Right atrium auricular region (tissue), 2 donors: ENCODE results near the gene FMO3. TPM values are rescaled to one million over a fixed set of nuclear protein-coding genes. Genes with fewer than 3 reads are reported as not detected.

Experiments
- DNase-seq: peaks from one replicate; pipeline ENCODE4 v3.0.0-alpha.2; 2019; ENCODE audit warnings: low spot score
- H3K27ac ChIP-seq, 2 donors: fragments of 200-600 bp; sonication (generic); 1 replicate in 1 of 2; 2 replicates in 1 of 2; pipeline ENCODE4 v1.5.1; 2016 to 2019
- H3K27me3 ChIP-seq, 2 donors: fragments of 200-600 bp; sonication (generic); one replicate each; pipeline versions ENCODE4 v1.5.1 to v1.6.0; 2017 to 2019
- H3K36me3 ChIP-seq: fragments of 200-600 bp; sonication (generic); one replicate; pipeline ENCODE4 v1.5.1; 2016
- H3K4me1 ChIP-seq, 2 donors: fragments of 200-600 bp; sonication (generic); one replicate each; pipeline versions ENCODE4 v1.5.1 to v1.6.0; 2017 to 2019
- H3K4me3 ChIP-seq, 2 donors: fragments of 200-600 bp; sonication (generic); 1 replicate in 1 of 2; 2 replicates in 1 of 2; pipeline ENCODE4 v1.5.1; 2017 to 2019; ENCODE audit warnings: mild to moderate bottlenecking in 1 of 2, moderate library complexity in 1 of 2
- H3K9me3 ChIP-seq, 2 donors: fragments of 200-600 bp; sonication (generic); one replicate each; pipeline ENCODE4 v1.5.1; 2019
- total RNA-seq, 2 donors: library from RNA; depleted of rRNA; stranded (reverse); fragments of >200 nt; gene quantifications; one replicate each; pipeline ENCODE4 v1.1.0, GENCODE V29; 2016
- TF ChIP-seq, protein P1 (sequence below), 2 donors: fragments of 200-600 bp; sonication (generic); IDR thresholded peaks; one replicate each; pipeline ENCODE4 v1.5.1; 2019; ENCODE audit warnings: antibody characterized with exemption in 2 of 2

FMO3 gene
- total RNA-seq, 2 donors from 2014 or later = 2.4 TPM

DNA sequence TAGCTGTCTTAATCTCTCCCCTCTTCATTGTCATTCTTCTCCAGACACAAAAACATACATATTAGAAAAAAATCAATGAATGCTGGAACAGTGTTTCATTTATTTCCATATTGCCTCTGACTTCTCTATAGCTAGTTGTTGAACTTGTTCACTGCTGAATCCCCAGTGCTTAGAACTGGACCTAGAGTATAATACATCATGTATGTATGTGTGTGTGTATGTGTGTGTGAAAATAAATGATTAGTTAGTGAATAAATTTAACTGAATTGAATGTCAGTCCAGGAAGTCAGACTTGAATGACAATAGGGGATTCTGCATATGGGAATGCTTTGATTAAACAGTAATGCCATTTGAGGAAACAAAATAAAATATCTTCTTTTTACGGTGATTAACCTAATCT is 36.4 kb downstream of the FMO3 start:
- DNase-seq = no peak
- no peaks in the 10 kb centered on the region for H3K36me3 ChIP-seq
- no peaks in the 10 kb centered on the region for H3K27me3 ChIP-seq
- H3K27ac ChIP-seq = peak overlapping the region in 1 of 2 donors; percentile 21
- H3K4me3 ChIP-seq = no peak overlapping the region
- H3K4me1 ChIP-seq = peaks cover 0 to 33% of the 10 kb centered on the region in 2 donors
- TF ChIP-seq, protein P1, sequence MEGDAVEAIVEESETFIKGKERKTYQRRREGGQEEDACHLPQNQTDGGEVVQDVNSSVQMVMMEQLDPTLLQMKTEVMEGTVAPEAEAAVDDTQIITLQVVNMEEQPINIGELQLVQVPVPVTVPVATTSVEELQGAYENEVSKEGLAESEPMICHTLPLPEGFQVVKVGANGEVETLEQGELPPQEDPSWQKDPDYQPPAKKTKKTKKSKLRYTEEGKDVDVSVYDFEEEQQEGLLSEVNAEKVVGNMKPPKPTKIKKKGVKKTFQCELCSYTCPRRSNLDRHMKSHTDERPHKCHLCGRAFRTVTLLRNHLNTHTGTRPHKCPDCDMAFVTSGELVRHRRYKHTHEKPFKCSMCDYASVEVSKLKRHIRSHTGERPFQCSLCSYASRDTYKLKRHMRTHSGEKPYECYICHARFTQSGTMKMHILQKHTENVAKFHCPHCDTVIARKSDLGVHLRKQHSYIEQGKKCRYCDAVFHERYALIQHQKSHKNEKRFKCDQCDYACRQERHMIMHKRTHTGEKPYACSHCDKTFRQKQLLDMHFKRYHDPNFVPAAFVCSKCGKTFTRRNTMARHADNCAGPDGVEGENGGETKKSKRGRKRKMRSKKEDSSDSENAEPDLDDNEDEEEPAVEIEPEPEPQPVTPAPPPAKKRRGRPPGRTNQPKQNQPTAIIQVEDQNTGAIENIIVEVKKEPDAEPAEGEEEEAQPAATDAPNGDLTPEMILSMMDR (IDR thresholded peaks at IDR 0.05) = no peak
- no peaks in the 10 kb centered on the region for H3K9me3 ChIP-seq

DNA sequence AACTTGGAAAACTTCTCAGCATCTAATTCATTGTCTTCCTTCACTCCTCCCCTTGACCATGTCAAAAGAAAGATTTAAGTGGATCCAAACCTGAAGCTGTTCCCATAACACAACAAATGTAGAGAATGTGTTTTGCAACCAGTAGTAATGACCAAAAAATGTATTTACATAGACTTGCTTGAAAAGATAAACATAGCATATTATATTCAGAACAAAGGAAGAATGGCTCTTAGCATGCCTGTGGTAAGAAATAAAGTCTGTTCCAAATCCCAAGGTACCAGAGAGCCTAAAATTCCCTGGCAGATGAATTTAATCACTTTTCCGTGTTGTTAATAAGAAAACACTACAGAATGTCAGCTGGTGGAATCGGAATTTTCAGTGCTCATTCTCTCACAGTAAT is 36.8 kb downstream of the FMO3 start:
- TF ChIP-seq, protein P1 (IDR thresholded peaks at IDR 0.05) = no peak
- Histone ChIP-seq H3K4me1 (peaks cover 0 to 30% of the 10 kb centered on the region in 2 donors), H3K9me3 (no peaks in the 10 kb centered on the region), H3K27ac (no peak overlapping the region), H3K27me3 (no peaks in the 10 kb centered on the region), H3K36me3 (no peaks in the 10 kb centered on the region), H3K4me3 (no peak overlapping the region)
- no peak for DNase-seq

GRCh38 chr1:171128463-171128862 is 37.8 kb downstream of the FMO3 start:
- H3K9me3 ChIP-seq = no peaks in the 10 kb centered on the region
- H3K27me3 ChIP-seq = no peaks in the 10 kb centered on the region
- H3K4me3 ChIP-seq = no peak overlapping the region
- no peaks in the 10 kb centered on the region for H3K36me3 ChIP-seq
- peaks cover 0 to 20% of the 10 kb centered on the region in 2 donors for H3K4me1 ChIP-seq
- TF ChIP-seq, protein P1 (IDR thresholded peaks at IDR 0.05) = no peak
- H3K27ac ChIP-seq = no peak overlapping the region
- DNase-seq = no peak

DNA sequence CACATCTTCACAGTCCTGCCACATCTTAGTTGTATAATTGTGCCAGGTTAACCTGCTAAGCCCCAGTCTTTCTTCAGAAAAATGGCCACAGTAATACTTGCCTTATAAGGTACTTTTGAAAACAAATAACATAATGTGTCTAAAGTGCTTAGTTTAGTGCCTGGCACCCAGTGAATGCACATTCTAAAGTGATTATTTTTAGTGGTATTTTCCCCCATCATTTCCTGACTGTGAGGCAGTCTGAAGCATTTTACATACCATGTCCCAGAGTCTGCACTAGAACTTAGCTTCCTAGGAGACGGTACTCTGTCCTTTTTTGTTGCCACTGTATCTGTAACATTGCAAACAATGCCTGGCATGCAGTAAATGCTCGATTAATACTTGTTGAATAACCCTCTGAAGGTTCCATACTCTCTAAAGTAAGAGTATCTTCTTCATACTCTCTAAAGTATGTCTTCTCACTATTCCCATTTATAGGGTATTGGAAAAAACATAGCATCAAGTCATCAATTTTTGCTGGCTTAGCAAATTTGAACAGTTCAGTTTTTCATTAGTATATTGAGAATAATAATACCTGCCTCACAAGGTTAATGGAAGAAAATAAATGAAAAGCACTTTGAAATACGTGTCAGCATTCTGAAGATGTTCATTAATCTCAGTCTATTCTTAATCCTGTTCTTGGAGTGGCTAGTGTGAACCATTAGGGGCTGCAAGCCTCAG is 43.7 kb downstream of the FMO3 start:
- Histone ChIP-seq H3K36me3 (no peaks in the 10 kb centered on the region), H3K4me3 (no peak overlapping the region), H3K9me3 (no peaks in the 10 kb centered on the region), H3K4me1 (peaks cover 0 to 17% of the 10 kb centered on the region in 2 donors), H3K27ac (no peak overlapping the region), H3K27me3 (no peaks in the 10 kb centered on the region)
- TF ChIP-seq, protein P1 (IDR thresholded peaks at IDR 0.05) = no peak
- no peak for DNase-seq

DNA sequence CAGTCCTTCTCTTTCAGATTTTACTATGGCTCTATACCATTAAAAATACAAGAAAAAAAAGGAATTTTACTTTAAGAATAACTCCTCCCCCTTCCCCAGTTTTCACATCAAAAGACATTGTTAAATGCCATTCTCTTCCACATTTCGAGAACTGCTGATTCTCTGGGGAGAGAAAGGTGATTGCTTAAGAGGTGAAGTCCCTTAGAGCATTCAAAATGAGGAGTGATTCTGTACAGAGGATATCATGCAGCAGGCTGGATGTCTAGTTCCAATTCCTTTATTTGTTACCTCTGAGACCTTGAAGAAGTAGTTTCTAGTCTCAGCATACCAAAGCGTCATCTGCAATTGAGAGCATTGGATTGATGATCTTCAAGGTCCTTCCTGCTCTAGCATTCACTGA is 46.9 kb downstream of the FMO3 start:
- Histone ChIP-seq H3K27me3 (no peaks in the 10 kb centered on the region), H3K4me1 (peaks cover 0 to 49% of the 10 kb centered on the region in 2 donors), H3K9me3 (no peaks in the 10 kb centered on the region), H3K4me3 (no peak overlapping the region), H3K27ac (no peak overlapping the region), H3K36me3 (no peaks in the 10 kb centered on the region)
- no peak for DNase-seq
- TF ChIP-seq, protein P1 (IDR thresholded peaks at IDR 0.05) = no peak

GRCh38 chr1:171138980-171139379 is 48.3 kb downstream of the FMO3 start:
- Histone ChIP-seq H3K4me3 (no peak overlapping the region), H3K9me3 (no peaks in the 10 kb centered on the region), H3K27me3 (no peaks in the 10 kb centered on the region), H3K4me1 (peaks cover 0 to 60% of the 10 kb centered on the region in 2 donors), H3K27ac (peak overlapping the region; percentile 66 to 80), H3K36me3 (no peaks in the 10 kb centered on the region)
- TF ChIP-seq, protein P1 (IDR thresholded peaks at IDR 0.05) = no peak
- no peak for DNase-seq
